GM23248 (cell line): Measurements from ENCODE around the gene NEK4.

ENCODE experiments used
- EZH2 ChIP-seq: fragments of 200-600 bp; sonication (generic); IDR thresholded peaks from 2 replicates; pipeline ENCODE4 v1.6.1; 2018; ENCODE audit warnings: antibody characterized with exemption, mild to moderate bottlenecking; ENCODE audit not compliant: insufficient read depth, poor library complexity, severe bottlenecking
- EZH2phosphoT487 ChIP-seq: fragments of 200-600 bp; sonication (generic); IDR thresholded peaks from 2 replicates; pipeline ENCODE4 v1.6.1; 2018; ENCODE audit warnings: antibody characterized with exemption, moderate library complexity, mild to moderate bottlenecking, low read depth; ENCODE audit not compliant: insufficient read depth

DNA sequence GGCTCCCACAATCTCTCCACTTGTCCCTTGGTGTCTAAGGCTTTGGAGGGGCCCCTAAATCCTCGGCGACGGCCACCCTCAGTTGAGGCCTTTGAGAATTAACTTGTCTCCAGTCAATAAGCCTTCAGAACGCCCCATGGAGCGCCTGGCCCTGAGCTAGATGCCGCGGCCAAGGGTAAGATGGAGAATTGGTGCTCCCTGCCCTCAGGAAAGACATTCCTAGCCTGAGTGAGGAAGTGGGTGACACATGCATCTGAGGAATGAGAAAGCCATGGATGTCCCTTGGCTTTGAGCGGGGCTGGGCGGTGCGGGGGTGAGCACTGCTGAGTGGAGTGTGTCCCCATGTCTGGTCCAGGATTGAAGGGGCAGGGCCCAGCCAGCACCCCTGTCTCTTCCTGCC lies 46.5 kb upstream of the NEK4 start:
- TF ChIP-seq EZH2 (no peak), EZH2phosphoT487 (no peak)
